Hepatocyte (in vitro differentiated cells): ENCODE results near the gene GPC5. TPM values are rescaled to one million over a fixed set of nuclear protein-coding genes. Genes with fewer than 3 reads are reported as not detected.
"Not testable (repeated sequence)": the region's sequence is repeated elsewhere in the genome, so short reads cannot be mapped to it uniquely, and the experiment has no call there.

Source experiments
- DNase-seq: peaks from one replicate; pipeline ENCODE4 v3.0.0-alpha.2; 2016; ENCODE audit warnings: low spot score
- H2AFZ ChIP-seq: fragments of 200-600 bp; sonication (generic); 2 replicates; pipeline ENCODE4 v1.6.0; 2016; ENCODE audit warnings: antibody characterized with exemption, mild to moderate bottlenecking
- H3K27ac ChIP-seq: fragments of 200-600 bp; sonication (generic); 2 replicates; pipeline ENCODE4 v1.5.1; 2016; ENCODE audit warnings: mild to moderate bottlenecking
- H3K27me3 ChIP-seq: fragments of 200-600 bp; sonication (generic); 2 replicates; pipeline ENCODE4 v1.6.1; 2016
- H3K36me3 ChIP-seq: fragments of 200-600 bp; sonication (generic); replicated peaks from 2 replicates; pipeline ENCODE4 v1.5.1; 2016; ENCODE audit warnings: low read depth; ENCODE audit not compliant: insufficient read depth
- H3K4me1 ChIP-seq: fragments of 200-600 bp; sonication (generic); 2 replicates; pipeline ENCODE4 v1.5.1; 2016; ENCODE audit warnings: mild to moderate bottlenecking, moderate library complexity; ENCODE audit not compliant: insufficient read depth
- H3K4me2 ChIP-seq: fragments of 200-600 bp; sonication (generic); 2 replicates; pipeline ENCODE4 v1.6.0; 2016
- H3K4me3 ChIP-seq: fragments of 200-600 bp; sonication (generic); 2 replicates; pipeline ENCODE4 v1.5.1; 2016; ENCODE audit warnings: mild to moderate bottlenecking
- H3K79me2 ChIP-seq: fragments of 200-600 bp; sonication (generic); 2 replicates; pipeline ENCODE4 v1.6.0; 2017; ENCODE audit warnings: mild to moderate bottlenecking
- H3K9me2 ChIP-seq: fragments of 200-600 bp; sonication (generic); replicated peaks from 2 replicates; pipeline ENCODE4 v1.6.0; 2017; ENCODE audit warnings: mild to moderate bottlenecking; ENCODE audit not compliant: insufficient read depth
- H3K9me3 ChIP-seq: fragments of 200-600 bp; sonication (generic); 2 replicates; pipeline ENCODE4 v1.5.1; 2016; ENCODE audit warnings: low read depth, mild to moderate bottlenecking
- H4K20me1 ChIP-seq: fragments of 200-600 bp; sonication (generic); 2 replicates; pipeline ENCODE4 v1.6.0; 2016; ENCODE audit warnings: mild to moderate bottlenecking; ENCODE audit not compliant: insufficient read depth, poor library complexity, severe bottlenecking
- CTCF ChIP-seq: fragments of 200-600 bp; sonication (generic); IDR thresholded peaks from 2 replicates; pipeline ENCODE4 v1.5.1; 2016; ENCODE audit warnings: antibody characterized with exemption, mild to moderate bottlenecking; ENCODE audit not compliant: poor library complexity
- EZH2 ChIP-seq: fragments of 200-600 bp; sonication (generic); IDR thresholded peaks from 2 replicates; pipeline ENCODE4 v1.6.1; 2016; ENCODE audit warnings: antibody characterized with exemption, mild to moderate bottlenecking, borderline replicate concordance
- EZH2phosphoT487 ChIP-seq: fragments of 200-600 bp; sonication (generic); IDR thresholded peaks from one replicate; pipeline ENCODE4 v1.6.1; 2018; ENCODE audit warnings: antibody characterized with exemption, mild to moderate bottlenecking, low read depth, moderate library complexity; ENCODE audit not compliant: unreplicated experiment, severe bottlenecking
- WGBS: methylation state at CpG from one replicate; pipeline ENCODE4 v1.1.6; 2016; ENCODE audit warnings: low lambda C conversion rate; ENCODE audit errors: missing lambda C conversion rate; 5-methylcytosine and 5-hydroxymethylcytosine counted together
- polyA plus RNA-seq: library from polyadenylated mRNA; unstranded; fragments of >200 nt; fragmentation: Nextera tagmentation; extraction: Ambion mirVana; gene quantifications from 2 replicates; pipeline ENCODE4 v1.2.1, GENCODE V29; 2016
- total RNA-seq: library from RNA; depleted of rRNA; stranded (reverse); fragments of >200 nt; gene quantifications from 2 replicates; pipeline ENCODE4 v1.2.3, GENCODE V29; 2014

GPC5 gene
- total and polyA plus RNA-seq, 2 experiments from 2014 or later: 3.9 to 5.4 TPM

DNA sequence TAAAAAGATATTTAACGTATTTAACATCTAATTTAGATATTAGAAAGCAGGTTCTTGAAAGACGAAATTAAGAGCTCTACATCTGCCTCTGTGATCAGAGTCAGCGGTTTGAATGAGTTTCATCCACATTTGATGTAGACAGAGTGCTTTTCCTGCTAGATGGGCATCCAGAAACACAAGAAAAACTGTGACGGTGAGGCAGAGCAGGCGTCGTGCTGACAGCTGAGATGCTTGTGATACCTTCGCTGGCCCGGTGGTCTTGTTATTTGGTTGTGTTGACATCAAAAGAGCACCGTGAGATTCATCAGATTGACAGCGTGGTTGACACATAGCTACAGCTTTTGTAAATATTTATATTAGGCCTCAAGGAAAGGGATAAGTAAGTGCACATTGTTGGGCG is 399.1 kb downstream of the GPC5 start:
- Histone ChIP-seq H3K27me3 (no peaks in the 10 kb centered on the region), H3K27ac (no peak overlapping the region), H3K79me2 (no peaks in the 10 kb centered on the region), H4K20me1 (no peaks in the 10 kb centered on the region), H3K4me3 (no peak overlapping the region), H3K4me2 (no peak overlapping the region), H3K36me3 (no peaks in the 10 kb centered on the region), H3K9me3 (no peaks in the 10 kb centered on the region), H3K9me2 (no peaks in the 10 kb centered on the region), H3K4me1 (no peaks in the 10 kb centered on the region), H2AFZ (no peak overlapping the region)
- TF ChIP-seq EZH2 (no peak), CTCF (no peak), EZH2phosphoT487 (no peak)
- no peak for DNase-seq
- 34% methylated on average over 11 of the region's 11 CpGs for WGBS

DNA sequence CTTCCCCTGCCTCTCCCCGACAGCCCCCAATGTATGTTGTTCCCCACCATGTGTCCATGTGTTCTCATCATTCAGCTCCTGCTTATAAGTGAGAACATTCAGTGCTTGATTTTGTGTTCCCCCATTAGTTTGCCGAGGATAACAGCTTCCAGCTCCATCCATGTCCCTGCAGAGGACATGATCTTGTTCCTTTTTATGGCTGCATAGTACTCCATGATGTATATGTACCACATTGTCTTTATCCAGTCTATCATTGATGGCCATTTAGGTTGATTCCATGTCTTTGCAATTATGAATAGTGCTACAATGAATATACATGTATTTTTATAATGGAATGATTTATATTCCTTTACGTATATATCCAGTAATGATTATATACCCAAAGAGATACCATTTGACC is 399.9 kb downstream of the GPC5 start:
- DNase-seq, H3K9me2 ChIP-seq, H3K36me3 ChIP-seq, H3K79me2 ChIP-seq, H3K9me3 ChIP-seq, H3K4me1 ChIP-seq, H2AFZ ChIP-seq, H3K27ac ChIP-seq, H3K27me3 ChIP-seq, H4K20me1 ChIP-seq, H3K4me3 ChIP-seq, H3K4me2 ChIP-seq: not testable (repeated sequence)
- WGBS: 95% methylated on average over 3 of the region's 3 CpGs

GRCh38 chr13:91801772-91802171 is 403.4 kb downstream of the GPC5 start:
- H3K9me2 ChIP-seq, H3K9me3 ChIP-seq, H3K4me3 ChIP-seq, H4K20me1 ChIP-seq, H3K36me3 ChIP-seq, H3K4me2 ChIP-seq, H3K79me2 ChIP-seq, H3K27ac ChIP-seq, DNase-seq, H3K27me3 ChIP-seq, H3K4me1 ChIP-seq, H2AFZ ChIP-seq: not testable (repeated sequence)
- WGBS: 76% methylated on average over 3 of the region's 3 CpGs

DNA sequence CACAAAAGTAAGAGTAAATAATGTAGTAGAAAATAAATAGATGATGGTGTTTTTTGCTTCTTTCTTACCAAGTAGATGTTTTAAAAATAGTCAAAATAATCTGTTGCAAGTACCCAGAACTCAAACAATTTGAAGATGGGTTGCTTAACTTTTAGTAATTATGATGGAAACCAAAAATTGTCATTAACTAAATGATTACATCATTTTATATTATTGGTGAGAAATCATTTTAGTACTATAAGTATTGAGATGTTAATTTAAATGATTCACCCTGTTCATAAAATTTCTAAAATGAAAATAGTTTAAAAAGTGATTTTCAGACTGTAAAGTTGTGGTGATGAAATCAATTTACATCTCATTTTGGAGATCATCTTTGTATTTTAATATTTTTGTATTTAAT is 404.5 kb downstream of the GPC5 start:
- H3K4me2 ChIP-seq: no peak overlapping the region
- no peaks in the 10 kb centered on the region for H3K36me3 ChIP-seq
- no peaks in the 10 kb centered on the region for H4K20me1 ChIP-seq
- no peak overlapping the region for H3K27ac ChIP-seq
- H3K79me2 ChIP-seq: no peaks in the 10 kb centered on the region
- no peaks in the 10 kb centered on the region for H3K4me1 ChIP-seq
- no peaks in the 10 kb centered on the region for H3K9me2 ChIP-seq
- no peaks in the 10 kb centered on the region for H3K9me3 ChIP-seq
- DNase-seq: no peak
- H2AFZ ChIP-seq: no peak overlapping the region
- H3K4me3 ChIP-seq: no peak overlapping the region
- no peaks in the 10 kb centered on the region for H3K27me3 ChIP-seq
- TF ChIP-seq CTCF (no peak), EZH2 (no peak), EZH2phosphoT487 (no peak)

DNA sequence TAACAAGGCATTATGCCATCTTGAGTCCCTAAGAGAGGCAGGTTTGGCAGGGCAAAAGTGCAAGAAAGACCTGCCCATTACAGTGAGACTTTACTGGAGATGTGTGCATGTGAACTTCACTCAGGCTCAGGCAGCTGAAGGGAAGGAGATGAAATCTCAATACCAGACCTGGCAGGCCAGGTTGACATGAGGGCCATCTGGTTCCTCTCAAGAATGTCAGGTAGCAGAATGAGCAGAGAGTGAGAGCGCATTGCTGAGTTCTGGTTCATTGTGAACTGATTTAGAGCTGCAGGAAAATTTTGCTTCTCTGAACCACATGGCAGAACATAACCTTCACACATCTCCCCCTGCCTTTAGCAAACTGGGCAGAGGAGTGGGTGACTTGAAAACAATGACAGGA is 406.3 kb downstream of the GPC5 start:
- no peak overlapping the region for H2AFZ ChIP-seq
- no peak for TF ChIP-seq EZH2
- no peak for TF ChIP-seq CTCF
- TF ChIP-seq EZH2phosphoT487: no peak

More for the DNA sequence above, 406.3 kb downstream of the GPC5 start:
- 71% methylated on average over 1 of the region's 1 CpG for WGBS
- Histone ChIP-seq H4K20me1 (no peaks in the 10 kb centered on the region), H3K4me3 (no peak overlapping the region), H3K79me2 (no peaks in the 10 kb centered on the region), H3K27ac (no peak overlapping the region), H3K27me3 (no peaks in the 10 kb centered on the region), H3K9me2 (no peaks in the 10 kb centered on the region), H3K36me3 (no peaks in the 10 kb centered on the region), H3K4me1 (no peaks in the 10 kb centered on the region), H3K9me3 (no peaks in the 10 kb centered on the region), H3K4me2 (no peak overlapping the region)
- DNase-seq: no peak
